ENCODE measurements around the gene PTGER4.
A peak's percentile ranks its signal among the peaks of the same experiment; 100 is the strongest.

The PTGER4 gene

DNA sequence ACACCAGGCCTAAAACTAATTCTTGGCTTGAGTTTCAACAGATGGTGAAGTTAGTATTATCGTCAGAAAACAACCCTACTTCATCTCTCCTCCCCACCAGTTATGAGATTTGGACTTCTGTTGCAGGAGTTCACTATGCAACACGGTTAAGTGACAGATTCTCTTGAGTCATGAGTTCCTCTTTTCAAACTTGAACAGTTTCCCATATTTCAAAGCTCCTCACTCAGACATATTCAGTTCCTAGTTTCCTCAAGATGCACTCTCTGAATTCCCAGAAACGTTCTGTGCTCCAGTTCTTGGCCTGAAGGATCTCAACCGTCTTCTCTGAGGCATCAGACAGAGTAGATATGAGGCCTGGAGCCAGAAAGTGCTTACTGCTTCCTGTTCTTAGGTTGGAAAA lies 7.3 kb upstream of the PTGER4 start:
- DNase-seq: no peak

DNA sequence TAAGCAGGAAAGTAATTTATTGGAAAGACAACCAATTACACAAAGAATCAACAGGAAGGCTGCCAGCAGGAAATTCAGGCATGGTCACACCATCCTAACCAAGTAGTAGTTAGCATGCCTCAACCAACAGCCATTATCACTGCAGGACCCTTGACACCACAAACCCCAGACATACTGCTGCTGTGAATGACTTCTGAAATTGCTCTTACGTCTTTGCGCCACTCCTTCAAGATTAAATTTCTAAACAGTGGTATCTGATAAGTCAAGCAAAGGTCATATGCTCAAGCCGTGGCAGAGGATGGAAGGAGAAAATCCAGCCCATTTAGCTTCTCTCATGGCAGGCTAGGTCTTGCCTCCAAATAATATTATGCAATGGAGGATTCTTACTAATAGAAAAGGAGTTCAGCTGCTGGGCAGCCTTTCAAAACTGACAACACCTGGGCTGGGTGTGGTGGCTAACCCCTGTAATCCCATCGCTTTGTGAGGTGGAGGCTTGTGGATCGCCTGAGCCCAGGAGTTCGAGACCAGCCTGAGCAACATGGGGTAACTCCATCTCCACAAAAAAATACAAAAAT lies 5.0 kb upstream of the PTGER4 start:
- no peak for DNase-seq

DNA sequence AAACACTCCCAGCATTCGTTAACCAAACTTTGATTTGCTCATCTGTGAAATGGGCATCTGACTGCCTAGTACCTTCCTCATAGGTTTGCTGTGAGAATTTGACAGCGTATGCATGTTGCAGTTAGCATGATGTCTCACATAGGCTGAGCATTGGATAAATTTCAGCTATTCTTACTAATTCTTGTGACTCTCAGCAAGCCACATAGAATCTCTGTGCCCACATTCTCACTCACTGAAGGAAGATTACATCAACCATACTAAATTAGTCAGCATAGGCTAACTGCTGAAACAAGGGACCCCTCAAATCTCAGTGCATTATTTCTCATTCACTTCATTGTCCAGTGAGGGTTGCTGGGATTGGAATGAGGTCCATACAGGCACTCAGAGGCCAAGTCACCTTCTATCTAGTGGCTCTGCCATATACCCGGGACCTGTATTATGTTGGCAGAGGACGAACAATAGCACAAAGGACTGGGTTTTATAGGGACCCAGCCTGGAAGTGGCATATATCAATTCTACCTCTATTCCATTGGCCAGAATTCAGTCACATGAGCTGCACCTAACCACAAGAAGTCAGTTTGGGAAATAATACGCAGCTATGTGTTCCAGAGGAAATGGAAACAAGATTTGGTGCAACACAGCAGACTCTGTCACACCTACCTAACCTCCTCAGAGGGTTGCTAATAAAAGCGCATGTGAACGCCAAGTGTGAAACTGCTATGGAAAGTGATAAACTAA lies 4.2 kb upstream of the PTGER4 start:
- DNase-seq: no peak

DNA sequence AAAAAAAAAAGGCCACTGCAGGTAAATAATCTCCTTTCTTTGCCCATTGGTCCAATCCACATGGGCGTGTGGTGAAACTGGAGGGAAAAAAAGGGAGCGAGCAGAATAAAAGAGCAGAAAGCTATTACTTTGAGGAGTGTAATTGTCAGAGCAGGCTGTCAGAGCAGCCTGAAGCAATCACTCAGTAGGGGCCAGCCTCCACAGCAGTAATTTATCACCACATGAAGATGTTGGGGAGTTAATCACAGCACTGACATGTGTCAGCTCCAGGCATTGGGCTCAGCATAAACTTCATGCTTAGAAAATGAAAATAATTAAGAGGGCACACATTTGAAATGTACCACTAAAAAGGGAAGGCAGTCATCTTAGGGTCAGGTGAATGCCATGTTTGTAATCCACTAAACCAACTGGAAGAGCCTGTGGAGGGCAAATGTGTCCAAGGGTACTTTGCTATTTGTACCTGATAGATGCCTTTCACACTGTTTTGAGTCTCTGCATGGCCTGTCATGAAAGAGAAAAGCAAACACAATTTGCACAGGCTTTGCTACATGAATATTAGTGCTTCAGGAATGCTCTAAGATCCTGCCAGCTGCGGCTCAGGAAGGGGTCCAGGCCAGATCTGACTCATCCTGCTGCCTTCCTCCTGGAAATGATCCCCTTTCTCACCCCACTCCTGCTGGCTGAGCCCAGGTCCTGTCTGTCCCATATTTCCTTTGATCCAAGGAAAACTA lies 2.9 kb upstream of the PTGER4 start:
- no peak for DNase-seq

DNA sequence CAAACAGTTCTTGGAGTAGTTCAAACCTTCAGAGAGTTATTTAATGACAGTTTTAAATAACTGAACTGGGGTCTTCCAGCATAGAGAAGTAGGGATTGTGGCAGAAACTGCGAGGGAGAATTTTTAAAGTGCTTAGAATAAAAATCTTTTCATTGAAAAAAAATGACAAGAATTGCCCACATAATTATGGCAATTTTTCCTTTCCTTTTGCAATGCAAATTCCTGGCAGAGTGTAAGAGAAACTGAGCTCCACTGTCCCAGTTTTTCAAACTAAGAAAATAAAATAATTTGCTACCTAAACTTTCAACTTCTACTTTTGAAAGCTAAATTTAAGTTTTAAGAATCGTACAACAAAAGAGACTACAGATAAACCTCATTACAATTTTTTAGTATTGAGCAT lies 2.3 kb upstream of the PTGER4 start:
- no peak for DNase-seq

DNA sequence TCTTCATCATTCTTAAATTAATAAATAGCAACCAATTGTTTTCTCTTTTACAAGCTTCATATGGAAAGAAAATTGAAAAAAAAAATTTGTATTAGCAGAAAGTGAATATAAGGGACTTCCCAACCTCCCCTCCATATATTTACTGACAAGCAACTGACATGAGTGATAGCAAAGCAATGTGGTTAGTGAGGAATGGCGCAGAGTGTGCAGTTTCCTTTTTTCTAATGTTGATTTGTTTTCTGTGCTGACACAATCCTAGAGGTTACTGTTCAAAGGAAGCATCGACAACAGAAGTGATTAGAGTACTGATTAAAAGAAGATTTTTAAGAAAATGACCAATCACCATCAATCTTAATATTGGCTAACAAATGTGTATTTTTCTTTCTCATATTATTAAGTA lies 1.7 kb upstream of the PTGER4 start:
- DNase-seq: no peak

DNA sequence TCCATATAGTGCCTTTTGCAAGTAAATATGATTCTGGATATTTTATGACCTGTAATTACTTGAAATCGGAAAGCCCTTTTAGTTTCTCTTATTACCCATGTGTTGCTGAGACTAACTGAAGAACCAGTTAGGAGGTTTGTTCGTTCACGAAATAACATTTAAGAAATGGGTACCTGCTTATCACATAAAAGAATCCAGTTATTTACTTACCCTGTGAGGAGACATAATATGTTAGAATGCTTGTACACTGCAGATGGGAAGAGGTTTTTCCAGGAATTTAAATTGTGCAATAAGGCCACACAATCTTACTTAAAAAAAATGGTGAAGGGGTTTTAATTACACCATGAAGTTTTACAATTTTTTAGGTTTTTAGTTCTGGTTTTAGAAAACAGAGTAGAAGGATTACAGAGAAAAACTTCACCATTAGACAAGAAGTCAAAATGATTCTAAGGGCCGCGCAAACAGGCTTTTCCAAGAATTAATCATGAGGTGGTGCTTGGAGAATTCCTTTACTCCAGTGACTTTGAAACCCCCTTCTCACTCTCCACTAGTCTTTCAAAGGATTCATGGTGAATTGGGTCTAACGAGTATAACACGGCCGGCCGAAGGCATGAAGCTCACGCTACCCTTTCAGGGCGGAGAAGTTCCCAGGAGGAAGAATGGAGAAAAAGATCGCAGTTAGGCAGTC lies 1.1 kb upstream of the PTGER4 start:
- DNase-seq: no peak

DNA sequence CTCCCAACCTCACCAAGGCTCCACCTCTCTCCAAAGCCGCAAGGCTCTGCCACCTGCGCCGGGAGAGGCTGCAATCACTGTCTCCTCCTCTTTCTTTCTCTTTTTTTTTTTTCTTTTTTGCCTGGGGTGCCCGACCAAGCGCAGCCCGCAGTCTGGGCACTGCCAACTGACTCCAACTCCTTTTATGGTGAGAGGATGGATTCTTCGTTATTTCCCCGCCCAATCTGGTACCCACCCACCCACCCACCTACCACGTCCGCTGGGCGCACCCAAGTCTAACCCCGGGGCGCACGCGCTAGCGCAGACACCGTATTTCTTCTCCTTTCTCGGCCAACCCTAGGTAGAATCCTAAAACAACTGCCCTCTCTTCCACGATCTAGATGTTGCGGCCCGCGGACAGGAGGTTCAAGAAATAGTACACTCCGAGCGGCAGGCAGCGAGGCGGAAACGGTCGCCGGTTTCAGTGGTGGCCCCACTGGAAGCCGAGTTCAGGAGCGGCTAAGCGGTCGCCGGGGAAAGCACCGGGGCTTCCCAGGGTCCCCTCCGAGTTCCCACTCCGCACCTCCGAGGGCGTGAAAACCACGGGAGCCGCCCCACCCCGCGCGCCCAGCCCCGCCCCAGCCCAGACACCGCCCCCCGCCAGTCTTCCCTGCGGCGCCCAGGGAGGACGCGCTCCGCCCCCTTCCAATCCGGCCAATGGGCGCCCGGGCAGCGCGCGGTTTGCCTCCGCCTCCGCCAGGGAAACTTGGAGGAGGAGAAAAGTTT lies 385 bp upstream of the PTGER4 start:
- peak in 1 of 2 experiments; percentile 7 for DNase-seq

DNA sequence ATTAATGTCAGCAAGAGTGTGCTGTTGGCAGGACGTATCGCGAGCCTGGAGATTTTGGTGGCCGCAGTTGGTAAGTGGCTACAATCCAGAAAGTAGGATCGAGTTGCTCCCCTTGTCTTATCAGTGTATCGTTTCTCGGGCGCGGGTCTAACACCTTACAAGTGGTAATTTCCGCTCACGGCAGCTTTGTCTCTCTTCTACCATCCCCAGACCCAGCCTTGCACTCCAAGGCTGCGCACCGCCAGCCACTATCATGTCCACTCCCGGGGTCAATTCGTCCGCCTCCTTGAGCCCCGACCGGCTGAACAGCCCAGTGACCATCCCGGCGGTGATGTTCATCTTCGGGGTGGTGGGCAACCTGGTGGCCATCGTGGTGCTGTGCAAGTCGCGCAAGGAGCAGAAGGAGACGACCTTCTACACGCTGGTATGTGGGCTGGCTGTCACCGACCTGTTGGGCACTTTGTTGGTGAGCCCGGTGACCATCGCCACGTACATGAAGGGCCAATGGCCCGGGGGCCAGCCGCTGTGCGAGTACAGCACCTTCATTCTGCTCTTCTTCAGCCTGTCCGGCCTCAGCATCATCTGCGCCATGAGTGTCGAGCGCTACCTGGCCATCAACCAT lies 1.1 kb downstream of the PTGER4 start:
- no peak for DNase-seq

DNA sequence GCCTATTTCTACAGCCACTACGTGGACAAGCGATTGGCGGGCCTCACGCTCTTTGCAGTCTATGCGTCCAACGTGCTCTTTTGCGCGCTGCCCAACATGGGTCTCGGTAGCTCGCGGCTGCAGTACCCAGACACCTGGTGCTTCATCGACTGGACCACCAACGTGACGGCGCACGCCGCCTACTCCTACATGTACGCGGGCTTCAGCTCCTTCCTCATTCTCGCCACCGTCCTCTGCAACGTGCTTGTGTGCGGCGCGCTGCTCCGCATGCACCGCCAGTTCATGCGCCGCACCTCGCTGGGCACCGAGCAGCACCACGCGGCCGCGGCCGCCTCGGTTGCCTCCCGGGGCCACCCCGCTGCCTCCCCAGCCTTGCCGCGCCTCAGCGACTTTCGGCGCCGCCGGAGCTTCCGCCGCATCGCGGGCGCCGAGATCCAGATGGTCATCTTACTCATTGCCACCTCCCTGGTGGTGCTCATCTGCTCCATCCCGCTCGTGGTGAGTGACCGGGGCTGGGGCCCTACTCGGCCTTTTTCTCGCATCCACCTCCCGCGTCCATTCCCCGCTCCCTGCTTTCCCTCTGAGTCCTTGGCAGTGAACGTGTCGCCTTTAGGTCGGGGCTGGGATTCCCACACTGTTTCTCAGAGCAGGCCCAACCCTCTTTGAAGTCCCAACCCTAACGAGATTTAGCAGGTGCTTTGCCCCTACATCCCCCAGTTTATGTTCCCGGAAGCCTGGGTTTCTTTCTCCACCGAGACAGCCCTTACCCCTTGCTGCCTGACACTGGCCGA lies 1.8 kb downstream of the PTGER4 start:
- DNase-seq: no peak

DNA sequence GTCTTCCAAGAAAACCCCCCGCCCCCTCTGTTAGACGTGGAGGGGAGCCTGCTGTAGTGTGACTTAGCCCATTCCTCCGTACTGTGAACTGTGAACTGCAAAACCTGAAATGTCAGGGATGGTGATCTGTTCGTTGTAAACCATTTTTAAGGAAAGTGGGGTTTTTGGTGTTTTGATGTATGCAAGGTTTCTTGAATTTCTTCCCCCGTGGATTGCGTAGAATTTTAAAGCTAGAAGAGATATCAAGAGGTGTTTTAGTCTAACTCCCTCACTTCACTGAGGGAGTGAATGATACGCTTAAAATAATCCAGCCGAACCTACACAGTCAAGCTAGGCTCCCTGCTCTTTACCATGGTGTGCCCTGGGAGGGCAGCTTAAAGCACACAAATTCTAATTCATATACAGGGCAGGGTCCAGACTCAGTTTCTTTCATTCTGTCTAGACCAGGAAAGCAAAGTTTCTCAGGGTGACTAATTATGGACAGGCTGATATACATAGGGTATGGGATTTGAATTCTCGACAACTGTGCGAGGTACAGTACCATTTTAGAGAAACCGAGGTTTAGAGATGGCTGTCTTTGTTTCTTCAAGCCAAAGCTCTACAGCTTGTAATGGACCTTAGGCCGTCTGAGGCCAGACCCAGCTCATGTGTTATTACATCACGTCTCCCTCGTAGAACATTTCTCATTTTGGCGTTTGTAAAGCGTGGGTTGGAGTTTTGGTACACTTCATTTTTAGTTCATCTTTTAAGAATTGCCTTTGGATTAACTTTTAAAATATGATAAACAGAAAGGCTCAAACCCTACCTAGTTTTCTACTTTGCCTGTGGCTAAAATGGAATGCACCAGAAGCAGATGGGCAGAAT lies 2.7 kb downstream of the PTGER4 start:
- no peak for DNase-seq

DNA sequence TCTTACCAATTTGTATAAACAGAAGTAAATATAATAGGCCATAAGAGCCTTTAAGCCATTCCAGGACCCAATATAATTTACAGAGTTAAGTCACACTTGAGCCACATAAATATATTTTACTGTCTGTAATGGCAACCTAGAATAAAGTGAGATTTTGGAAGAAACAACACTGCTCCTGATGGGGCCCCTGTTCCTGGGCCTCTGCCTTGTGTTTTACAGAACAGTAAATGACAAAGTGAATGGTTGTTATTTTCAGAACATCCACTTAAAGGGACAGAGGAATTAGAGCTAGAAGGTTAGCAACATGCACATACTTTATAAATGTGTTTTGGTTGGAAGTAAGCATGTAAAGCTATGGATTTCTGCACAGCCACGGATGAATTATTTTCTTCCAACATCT lies 3.6 kb downstream of the PTGER4 start:
- no peak for DNase-seq

DNA sequence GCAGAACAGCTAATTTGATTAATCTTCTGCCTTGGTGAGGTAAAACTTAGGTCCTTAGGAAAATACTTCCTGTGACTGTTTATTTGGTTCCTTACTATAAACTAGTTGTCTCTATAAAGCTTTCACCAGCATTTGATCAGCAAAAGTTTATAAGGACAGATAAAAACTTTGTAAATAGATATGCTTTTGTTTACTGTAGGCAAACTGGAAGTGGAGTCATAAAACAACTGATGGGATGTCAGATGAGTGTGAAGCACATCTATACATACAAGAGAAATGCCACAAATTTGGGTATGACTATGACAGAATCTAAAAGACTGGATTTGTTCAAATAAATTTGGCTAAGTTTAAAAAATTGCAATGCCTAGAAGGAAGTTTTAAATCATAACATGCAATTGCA lies 5.5 kb downstream of the PTGER4 start:
- DNase-seq: no peak

DNA sequence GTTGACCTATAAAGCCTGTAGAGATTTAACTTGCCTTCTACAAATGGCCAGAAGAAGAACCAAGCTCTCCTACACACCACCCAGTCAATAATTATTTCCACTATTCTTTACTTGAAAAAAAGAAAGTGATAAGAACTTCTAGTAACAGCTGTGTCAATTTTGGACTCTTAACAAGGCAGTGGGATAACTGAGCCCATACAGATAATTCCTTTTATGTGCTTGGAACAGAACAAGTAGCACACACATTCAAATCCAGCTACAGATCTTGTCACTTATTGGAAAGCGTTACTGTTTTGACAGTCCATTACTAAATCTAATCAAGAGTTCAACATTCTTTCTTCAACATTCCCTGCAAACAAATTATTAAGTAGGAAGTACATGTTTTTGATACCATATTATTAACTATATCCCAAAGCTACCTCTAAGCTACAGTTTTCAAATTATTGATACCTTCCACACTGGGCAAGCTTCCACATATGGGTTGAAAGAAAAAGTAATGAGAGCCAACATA lies 6.3 kb downstream of the PTGER4 start:
- no peak for DNase-seq

DNA sequence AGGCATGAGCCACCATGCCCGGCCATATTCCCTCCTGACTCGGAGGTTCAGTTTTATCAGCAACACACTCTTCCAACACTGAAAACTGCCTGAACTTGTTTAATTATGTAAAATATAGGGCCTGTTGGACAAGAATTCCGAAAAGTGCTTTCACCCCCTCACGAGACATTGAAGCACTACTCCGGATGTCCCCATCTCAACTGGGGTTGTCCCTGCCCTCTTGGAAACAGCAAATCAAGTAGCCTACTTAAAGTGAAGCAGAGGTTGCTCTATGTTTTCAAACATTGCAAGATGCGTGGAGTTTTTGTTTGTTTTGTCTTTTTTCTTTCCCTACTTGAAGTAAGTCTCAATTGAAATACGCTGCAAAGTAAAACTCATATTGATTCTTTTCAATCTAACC lies 7.6 kb downstream of the PTGER4 start:
- no peak for DNase-seq

DNA sequence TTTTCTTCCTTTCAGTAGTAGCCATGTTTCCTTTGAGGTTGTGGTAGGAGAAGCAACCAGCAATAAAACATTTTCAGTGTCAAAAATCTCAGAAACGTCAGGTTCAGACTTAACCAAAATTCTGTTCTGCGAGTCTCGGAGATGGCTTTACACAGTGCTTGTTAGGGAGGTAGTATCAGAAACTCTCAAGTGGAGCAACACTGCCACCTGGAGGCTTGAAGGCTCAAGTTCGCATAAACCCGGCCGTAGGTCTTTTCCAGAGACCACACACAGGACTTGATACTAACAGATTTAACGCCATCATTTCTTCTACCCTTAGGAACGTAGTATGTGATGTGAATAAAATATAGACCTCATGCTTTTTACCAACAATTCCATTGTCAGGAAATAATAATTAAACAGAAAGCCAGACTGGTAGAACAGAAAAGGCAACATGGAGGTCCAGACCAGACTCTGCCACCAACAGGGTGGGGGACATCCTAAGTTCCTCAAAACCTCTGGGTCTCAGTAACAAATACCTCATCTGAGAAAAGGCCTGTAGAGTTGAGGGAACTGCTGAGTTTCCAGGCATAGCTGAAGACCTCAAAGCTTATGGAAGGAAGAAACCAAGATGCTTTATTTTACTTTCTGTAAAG lies 8.5 kb downstream of the PTGER4 start:
- peak; percentile 48 to 50 for DNase-seq

DNA sequence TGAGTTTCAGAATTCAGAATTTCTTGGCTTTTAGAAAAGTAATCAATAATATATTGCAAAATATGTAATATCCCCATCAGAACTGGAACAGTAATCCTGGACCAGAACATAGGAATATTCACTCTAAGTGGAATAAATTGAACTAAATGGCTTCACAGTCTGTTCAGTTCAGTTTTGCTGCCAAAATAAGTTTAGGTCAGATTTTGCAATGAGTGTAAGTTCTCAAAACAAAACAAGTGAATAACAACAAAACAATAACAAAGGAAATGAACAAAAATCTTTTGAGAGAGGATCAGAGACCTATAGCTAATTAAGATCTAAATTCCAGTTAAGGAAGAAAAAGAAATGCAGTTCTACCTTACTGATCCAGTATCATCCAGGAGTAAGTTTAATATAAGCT lies 9.3 kb downstream of the PTGER4 start:
- DNase-seq: no peak

DNA sequence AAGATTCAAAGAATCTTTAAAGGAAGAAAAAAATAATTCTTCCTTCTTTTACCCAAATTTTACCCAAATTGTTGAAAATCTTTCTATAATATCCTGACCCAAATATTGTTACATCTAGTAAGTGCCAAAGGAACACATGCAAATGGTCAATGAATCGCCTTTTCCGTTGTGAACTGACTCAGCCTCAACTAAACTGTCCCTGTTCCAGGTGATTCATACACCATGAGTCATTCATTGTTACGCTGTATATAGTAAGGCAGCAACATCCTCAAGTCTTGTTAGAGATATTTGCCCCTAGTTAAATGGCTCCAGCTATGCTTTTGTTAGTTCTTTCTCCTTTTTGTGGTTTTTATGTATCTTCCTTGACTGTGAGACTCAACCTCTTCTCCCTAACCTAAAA lies 9.7 kb downstream of the PTGER4 start:
- DNase-seq: no peak

DNA sequence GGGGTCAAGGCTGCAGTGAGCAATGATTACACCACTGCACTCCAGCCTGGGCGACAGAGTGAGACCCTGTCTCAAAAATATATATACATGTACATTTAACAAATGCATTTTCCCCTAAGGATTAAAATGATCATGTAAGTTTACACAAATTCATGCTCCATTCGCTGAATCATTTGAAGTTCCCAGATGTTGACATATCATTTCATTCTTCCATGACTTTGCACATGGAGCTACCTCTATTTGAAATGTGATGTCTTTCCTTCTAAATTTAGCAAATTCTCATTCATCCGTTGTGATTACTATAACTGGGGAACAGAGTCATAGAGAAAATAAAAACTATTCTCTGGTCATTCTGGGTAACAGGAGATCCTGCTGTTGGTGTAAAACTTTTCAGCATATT lies 10.6 kb downstream of the PTGER4 start:
- no peak for DNase-seq

DNA sequence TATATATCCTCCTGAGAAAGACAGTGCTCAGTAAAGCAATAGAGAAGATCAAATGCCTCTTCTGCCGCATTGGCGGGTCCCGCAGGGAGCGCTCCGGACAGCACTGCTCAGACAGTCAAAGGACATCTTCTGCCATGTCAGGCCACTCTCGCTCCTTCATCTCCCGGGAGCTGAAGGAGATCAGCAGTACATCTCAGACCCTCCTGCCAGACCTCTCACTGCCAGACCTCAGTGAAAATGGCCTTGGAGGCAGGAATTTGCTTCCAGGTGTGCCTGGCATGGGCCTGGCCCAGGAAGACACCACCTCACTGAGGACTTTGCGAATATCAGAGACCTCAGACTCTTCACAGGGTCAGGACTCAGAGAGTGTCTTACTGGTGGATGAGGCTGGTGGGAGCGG lies 12.2 kb downstream of the PTGER4 start:
- DNase-seq: no peak
